PC-3 (cell line): ENCODE data around the gene RIPOR3.

ENCODE experiments used
- EZH2 ChIP-seq: fragments of 300-600 bp; sonication (generic); IDR thresholded peaks from one replicate; pipeline ENCODE4 v1.6.1; 2017; ENCODE audit warnings: antibody characterized with exemption, mild to moderate bottlenecking, low read length; ENCODE audit not compliant: unreplicated experiment
- EZH2phosphoT487 ChIP-seq: fragments of 300-600 bp; sonication (generic); IDR thresholded peaks from 2 replicates; pipeline ENCODE4 v1.6.1; 2018; ENCODE audit warnings: mild to moderate bottlenecking, antibody characterized with exemption, low read length, borderline replicate concordance
- TF ChIP-seq, protein P1 (sequence below): fragments of 300-600 bp; sonication (generic); conservative IDR thresholded peaks from 2 replicates; pipeline ENCODE4 v1.5.1; 2017; ENCODE audit warnings: antibody characterized with exemption, low read depth, mild to moderate bottlenecking, low read length

GRCh38 chr20:50723672-50724071 lies 32.3 kb upstream of the RIPOR3 start:
- TF ChIP-seq, protein P1, sequence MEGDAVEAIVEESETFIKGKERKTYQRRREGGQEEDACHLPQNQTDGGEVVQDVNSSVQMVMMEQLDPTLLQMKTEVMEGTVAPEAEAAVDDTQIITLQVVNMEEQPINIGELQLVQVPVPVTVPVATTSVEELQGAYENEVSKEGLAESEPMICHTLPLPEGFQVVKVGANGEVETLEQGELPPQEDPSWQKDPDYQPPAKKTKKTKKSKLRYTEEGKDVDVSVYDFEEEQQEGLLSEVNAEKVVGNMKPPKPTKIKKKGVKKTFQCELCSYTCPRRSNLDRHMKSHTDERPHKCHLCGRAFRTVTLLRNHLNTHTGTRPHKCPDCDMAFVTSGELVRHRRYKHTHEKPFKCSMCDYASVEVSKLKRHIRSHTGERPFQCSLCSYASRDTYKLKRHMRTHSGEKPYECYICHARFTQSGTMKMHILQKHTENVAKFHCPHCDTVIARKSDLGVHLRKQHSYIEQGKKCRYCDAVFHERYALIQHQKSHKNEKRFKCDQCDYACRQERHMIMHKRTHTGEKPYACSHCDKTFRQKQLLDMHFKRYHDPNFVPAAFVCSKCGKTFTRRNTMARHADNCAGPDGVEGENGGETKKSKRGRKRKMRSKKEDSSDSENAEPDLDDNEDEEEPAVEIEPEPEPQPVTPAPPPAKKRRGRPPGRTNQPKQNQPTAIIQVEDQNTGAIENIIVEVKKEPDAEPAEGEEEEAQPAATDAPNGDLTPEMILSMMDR: no peak
- TF ChIP-seq EZH2phosphoT487 (no peak), EZH2 (no peak)
